HG02763 (cell line): ENCODE data around the gene ACOT6.
"Not testable (repeated sequence)": the region's sequence is repeated elsewhere in the genome, so short reads cannot be mapped to it uniquely, and the experiment has no call there.

Experiments
- ATAC-seq: cut with Tn5 transposase; IDR thresholded peaks from one replicate; pipeline ENCODE4 v1.9.1; 2021; ENCODE audit warnings: mild to moderate bottlenecking, moderate library complexity; ENCODE audit not compliant: unreplicated experiment

ACOT6 gene

GRCh38 chr14:73594491-73594890 lies 17.8 kb upstream of the ACOT6 start:
- no peak for ATAC-seq

GRCh38 chr14:73599499-73599898 lies 12.8 kb upstream of the ACOT6 start:
- no peak for ATAC-seq

- no peak for ATAC-seq
These were observed 9.3 kb upstream of the ACOT6 start for GRCh38 chr14:73602994-73603393.

GRCh38 chr14:73606271-73606670 lies 6.0 kb upstream of the ACOT6 start:
- ATAC-seq, result no peak

GRCh38 chr14:73607241-73607640 lies 5.1 kb upstream of the ACOT6 start:
- ATAC-seq, result no peak

- no peak for ATAC-seq
These were observed 1.6 kb upstream of the ACOT6 start for GRCh38 chr14:73610687-73611086.

GRCh38 chr14:73613046-73613383 lies 698 bp downstream of the ACOT6 start:
- ATAC-seq, result no peak

GRCh38 chr14:73613419-73613963 lies 1.2 kb downstream of the ACOT6 start:
- ATAC-seq, result no peak

GRCh38 chr14:73616831-73617230 lies 4.5 kb downstream of the ACOT6 start:
- no peak for ATAC-seq

- ATAC-seq, result no peak
These were observed 7.2 kb downstream of the ACOT6 start for GRCh38 chr14:73619524-73619923.

- no peak for ATAC-seq
These were observed 8.0 kb downstream of the ACOT6 start for GRCh38 chr14:73620268-73620667.

- ATAC-seq, result no peak
These were observed 11.3 kb downstream of the ACOT6 start for GRCh38 chr14:73623504-73624054.

GRCh38 chr14:73625706-73626105 lies 13.4 kb downstream of the ACOT6 start:
- no peak for ATAC-seq

GRCh38 chr14:73627151-73627558 lies 14.8 kb downstream of the ACOT6 start:
- ATAC-seq, result no peak

GRCh38 chr14:73630009-73630780 lies 17.9 kb downstream of the ACOT6 start:
- no peak for ATAC-seq

- ATAC-seq, result no peak
These were observed 21.0 kb downstream of the ACOT6 start for GRCh38 chr14:73633116-73634010.

GRCh38 chr14:73634011-73634833 lies 21.9 kb downstream of the ACOT6 start:
- ATAC-seq, result no peak

GRCh38 chr14:73636355-73636754 lies 24.0 kb downstream of the ACOT6 start:
- not testable (repeated sequence) for ATAC-seq

- ATAC-seq, result no peak
These were observed 25.5 kb downstream of the ACOT6 start for GRCh38 chr14:73637830-73638229.

- no peak for ATAC-seq
These were observed 28.6 kb downstream of the ACOT6 start for GRCh38 chr14:73640796-73641365.
